ENCODE measurements around the gene FGF14.

The FGF14 gene

GRCh38 chr13:102233566-102234208, 168.2 kb downstream of the FGF14 start:
- DNase-seq (ENCODE audit: low read depth): no peak
- no peak for TF ChIP-seq CTCF (conservative IDR thresholded peaks at IDR 0.05; ENCODE audit: low read length)
- H3K4me3 ChIP-seq (ENCODE audit: low read length): no peak overlapping the region

- DNase-seq (ENCODE audit: low read depth): no peak
- no peak overlapping the region for H3K4me3 ChIP-seq (ENCODE audit: low read length)
- TF ChIP-seq CTCF (conservative IDR thresholded peaks at IDR 0.05; ENCODE audit: low read length): no peak
These were observed 170.4 kb downstream of the FGF14 start for GRCh38 chr13:102231479-102231878.

- no peak for TF ChIP-seq CTCF (conservative IDR thresholded peaks at IDR 0.05; ENCODE audit: low read length)
- no peak overlapping the region for H3K4me3 ChIP-seq (ENCODE audit: low read length)
- DNase-seq (ENCODE audit: low read depth): no peak
These were observed 174.1 kb downstream of the FGF14 start for GRCh38 chr13:102227741-102228140.

DNA sequence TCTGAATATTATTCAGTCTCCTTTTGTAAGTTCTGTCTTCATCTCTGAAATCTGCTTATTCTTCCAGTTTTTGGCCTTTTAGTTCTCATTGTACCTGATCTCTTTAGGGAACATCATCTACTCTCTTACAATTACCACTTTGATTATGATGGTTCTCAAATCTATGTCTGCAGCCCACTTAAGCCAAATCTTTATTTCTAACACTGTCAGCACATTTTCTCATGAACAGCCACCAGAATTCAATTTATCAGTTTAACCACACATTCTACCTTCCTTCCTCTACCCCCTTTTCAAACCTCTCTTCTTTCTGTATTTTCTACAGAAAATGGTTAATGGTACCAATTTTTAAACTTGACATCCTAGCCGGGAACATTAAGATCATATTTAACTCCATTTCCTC, 175.3 kb downstream of the FGF14 start:
- no peak for DNase-seq (ENCODE audit: low read depth)
- no peak for TF ChIP-seq CTCF (conservative IDR thresholded peaks at IDR 0.05; ENCODE audit: low read length)
- no peak overlapping the region for H3K4me3 ChIP-seq (ENCODE audit: low read length)

GRCh38 chr13:102225892-102226291, 176.0 kb downstream of the FGF14 start:
- H3K4me3 ChIP-seq (ENCODE audit: low read length): no peak overlapping the region
- no peak for TF ChIP-seq CTCF (conservative IDR thresholded peaks at IDR 0.05; ENCODE audit: low read length)
- DNase-seq (ENCODE audit: low read depth): no peak

DNA sequence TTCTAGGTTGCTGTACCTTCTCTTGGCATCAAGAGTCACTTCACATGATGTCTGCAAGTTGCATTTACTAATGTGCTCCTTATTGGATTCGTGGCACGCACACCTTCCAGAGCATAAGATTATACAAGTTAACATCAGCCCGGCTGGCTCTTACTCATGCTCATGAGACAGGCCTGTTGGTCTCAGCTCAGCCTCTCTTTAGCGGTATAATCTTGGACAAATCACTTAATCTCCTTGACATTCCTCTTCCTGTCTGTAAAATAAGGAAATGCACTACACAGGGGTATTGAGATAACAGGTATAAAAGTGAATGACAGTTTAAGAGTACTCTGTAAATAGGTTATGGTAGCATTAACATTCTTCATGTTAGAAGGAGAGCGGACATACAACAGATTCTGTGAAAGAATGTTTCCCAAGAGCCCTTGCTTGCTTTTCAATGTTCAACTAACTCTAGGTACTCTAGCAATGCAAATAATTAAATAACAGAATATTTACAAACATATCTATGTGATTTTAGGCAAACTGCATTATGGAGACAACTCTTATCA, 181.1 kb downstream of the FGF14 start:
- no peak for TF ChIP-seq CTCF (conservative IDR thresholded peaks at IDR 0.05; ENCODE audit: low read length)
- H3K4me3 ChIP-seq (ENCODE audit: low read length): no peak overlapping the region
- DNase-seq (ENCODE audit: low read depth): no peak

GRCh38 chr13:102214956-102215355, 186.9 kb downstream of the FGF14 start:
- TF ChIP-seq CTCF (conservative IDR thresholded peaks at IDR 0.05; ENCODE audit: low read length): no peak
- no peak for DNase-seq (ENCODE audit: low read depth)
- no peak overlapping the region for H3K4me3 ChIP-seq (ENCODE audit: low read length)
